MCF 10A (cell line): ENCODE measurements around the gene C19orf81. TPM values are rescaled to one million over a fixed set of nuclear protein-coding genes. Genes with fewer than 3 reads are reported as not detected.

ENCODE experiments used
- Bru-seq: library from RNA; stranded (reverse); fragments of 400-500 nt; gene quantifications from one replicate; lab custom pipeline; 2021; lab: Mats Ljungman, UMichigan
- BruChase-seq, 2 experiments: library from RNA; stranded (reverse); fragments of 400-500 nt; gene quantifications; one replicate each; lab custom pipeline; 2021; lab: Mats Ljungman, UMichigan
- BruUV-seq: library from RNA; stranded (reverse); fragments of 400-500 nt; replicated peaks from 2 replicates; lab custom pipeline; 2021; lab: Mats Ljungman, UMichigan
- CTCF ChIA-PET: fragments of 300-600 bp; sonication (Branson Sonifier 250); formaldehyde crosslinking; extraction: SDS; loops from one replicate; lab custom pipeline; 2021; ENCODE audit warnings: antibody characterized with exemption, inconsistent platforms; lab: Yijun Ruan, JAX
- POLR2A ChIA-PET: fragments of 300-600, 350-650 bp; sonication (Branson Sonifier 250); formaldehyde crosslinking; extraction: SDS; loops from one replicate; lab custom pipeline; 2020; ENCODE audit warnings: antibody characterized with exemption, inconsistent platforms; lab: Yijun Ruan, JAX
- DNase-seq: peaks from one replicate; pipeline ENCODE4 v3.0.0-alpha.2; 2018; ENCODE audit not compliant: unreplicated experiment
- H3K27ac Mint-ChIP-seq: one replicate; pipeline ENCODE4 v1.8.0; 2022; ENCODE audit warnings: mild to moderate bottlenecking, low read depth, mixed read lengths; ENCODE audit not compliant: unreplicated experiment
- H3K27me3 Mint-ChIP-seq: one replicate; pipeline ENCODE4 v1.8.0; 2022; ENCODE audit warnings: mixed read lengths; ENCODE audit not compliant: insufficient read depth, unreplicated experiment
- H3K36me3 Mint-ChIP-seq: one replicate; pipeline ENCODE4 v1.8.0; 2022; ENCODE audit warnings: mild to moderate bottlenecking, moderate library complexity, mixed read lengths; ENCODE audit not compliant: insufficient read depth, unreplicated experiment
- H3K4me1 Mint-ChIP-seq: one replicate; pipeline ENCODE4 v1.8.0; 2022; ENCODE audit warnings: mixed read lengths; ENCODE audit not compliant: insufficient read depth, unreplicated experiment
- H3K4me3 Mint-ChIP-seq: one replicate; pipeline ENCODE4 v1.8.0; 2022; ENCODE audit warnings: mild to moderate bottlenecking, moderate library complexity, mixed read lengths; ENCODE audit not compliant: unreplicated experiment
- H3K9me3 Mint-ChIP-seq: one replicate; pipeline ENCODE4 v1.8.0; 2022; ENCODE audit warnings: mixed read lengths; ENCODE audit not compliant: unreplicated experiment
- intact Hi-C: fragments of 100-400 bp; cut with micrococcal nuclease; formaldehyde crosslinking; loops from 2 replicates; pipeline ENCODE4 v1.14.1; 2022
- long read RNA-seq: library from polyadenylated mRNA; stranded (forward); transcript quantifications from one replicate; pipeline ENCODE4 v2.0.0, GENCODE V29; 2022
- total RNA-seq: library from RNA; stranded (reverse); gene quantifications from 2 replicates; pipeline ENCODE4 v1.2.3, GENCODE V29; 2022
- TF ChIP-seq, protein P1 (sequence below): fragments of 200-600 bp; IDR thresholded peaks from one replicate; pipeline ENCODE4 v1.8.0; 2022; ENCODE audit warnings: antibody characterized with exemption, mild to moderate bottlenecking; ENCODE audit not compliant: unreplicated experiment

The C19orf81 gene
- total RNA-seq (not detected in 2 replicates), Bru-seq, nascent RNA (not detected), BruChase-seq, experiment 1, labeled RNA remaining after a 6-hour chase (not detected), BruChase-seq, experiment 2, labeled RNA remaining after a 2-hour chase (not detected)
- long read RNA-seq, partial matches to known transcripts: 0 of 1 reads
- long read RNA-seq, other reads (novel, unspliced or antisense): 1 of 1 reads

DNA sequence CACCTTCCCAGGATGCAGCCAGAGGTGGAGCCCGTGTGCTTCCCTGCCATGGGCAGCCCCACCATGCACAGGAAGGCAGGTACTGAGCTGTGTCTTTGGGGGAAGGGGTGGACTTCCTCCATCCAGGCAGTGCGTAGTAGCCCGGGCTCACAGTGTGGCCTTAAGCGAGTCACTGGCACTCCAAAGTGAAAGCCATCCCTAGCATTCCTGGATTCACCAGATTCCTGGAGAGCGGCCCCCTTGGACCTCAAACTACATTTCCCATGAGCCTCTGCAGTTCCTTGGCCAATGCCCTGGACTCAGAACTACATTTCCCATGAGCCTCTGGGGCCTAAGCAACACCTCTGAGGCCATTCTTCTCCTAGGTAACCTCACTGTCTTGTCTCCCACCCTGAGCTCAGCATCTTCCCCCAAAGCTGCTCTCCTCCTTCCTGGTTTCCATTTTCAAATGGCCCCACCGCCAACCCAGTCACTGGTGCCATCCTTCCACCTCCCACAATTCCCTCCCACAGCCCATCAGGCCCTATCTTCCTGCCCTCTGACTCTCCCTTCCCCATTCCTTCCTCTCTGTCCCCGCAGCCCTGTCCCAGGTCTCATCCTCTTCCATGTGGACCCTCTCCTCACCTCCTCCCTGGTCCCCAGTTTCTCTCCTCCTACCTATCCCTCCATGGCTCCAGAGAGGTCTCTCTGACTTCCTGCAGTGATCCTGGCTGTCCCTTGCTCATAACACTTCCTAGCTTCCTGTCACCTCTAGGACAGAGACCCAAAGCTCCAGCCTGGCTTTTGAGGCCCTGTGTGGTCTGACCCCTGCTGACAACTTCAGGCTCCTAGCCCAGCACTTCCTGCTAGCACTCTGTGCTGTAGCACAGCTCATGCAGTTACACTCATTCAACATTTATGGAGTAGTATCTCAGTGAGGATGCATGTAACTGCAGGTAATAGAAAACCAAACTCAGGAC, at the start of gene C19orf81:
Gene C19orf81, plus strand, starts transcription at position 13 of the 959 bp plus-strand sequence. Its CDS starts 0 bp downstream, at position 13.
- POLR2A ChIA-PET: no interaction called here
- no peaks in the 10 kb centered on the region for H3K4me1 Mint-ChIP-seq
- H3K9me3 Mint-ChIP-seq: peaks cover 14% of the 10 kb centered on the region
- H3K27me3 Mint-ChIP-seq: peaks cover 12% of the 10 kb centered on the region
- intact Hi-C loops: no loop called here
- TF ChIP-seq, protein P1, sequence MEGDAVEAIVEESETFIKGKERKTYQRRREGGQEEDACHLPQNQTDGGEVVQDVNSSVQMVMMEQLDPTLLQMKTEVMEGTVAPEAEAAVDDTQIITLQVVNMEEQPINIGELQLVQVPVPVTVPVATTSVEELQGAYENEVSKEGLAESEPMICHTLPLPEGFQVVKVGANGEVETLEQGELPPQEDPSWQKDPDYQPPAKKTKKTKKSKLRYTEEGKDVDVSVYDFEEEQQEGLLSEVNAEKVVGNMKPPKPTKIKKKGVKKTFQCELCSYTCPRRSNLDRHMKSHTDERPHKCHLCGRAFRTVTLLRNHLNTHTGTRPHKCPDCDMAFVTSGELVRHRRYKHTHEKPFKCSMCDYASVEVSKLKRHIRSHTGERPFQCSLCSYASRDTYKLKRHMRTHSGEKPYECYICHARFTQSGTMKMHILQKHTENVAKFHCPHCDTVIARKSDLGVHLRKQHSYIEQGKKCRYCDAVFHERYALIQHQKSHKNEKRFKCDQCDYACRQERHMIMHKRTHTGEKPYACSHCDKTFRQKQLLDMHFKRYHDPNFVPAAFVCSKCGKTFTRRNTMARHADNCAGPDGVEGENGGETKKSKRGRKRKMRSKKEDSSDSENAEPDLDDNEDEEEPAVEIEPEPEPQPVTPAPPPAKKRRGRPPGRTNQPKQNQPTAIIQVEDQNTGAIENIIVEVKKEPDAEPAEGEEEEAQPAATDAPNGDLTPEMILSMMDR: no peak
- no peak within 1 kb of the TSS for H3K27ac Mint-ChIP-seq
- BruUV-seq: no TSS peak
- H3K4me3 Mint-ChIP-seq: no peak within 1 kb of the TSS
- CTCF ChIA-PET: no interaction called here
- H3K36me3 Mint-ChIP-seq: no peaks in the 10 kb centered on the region
- DNase-seq: peak; percentile 11

DNA sequence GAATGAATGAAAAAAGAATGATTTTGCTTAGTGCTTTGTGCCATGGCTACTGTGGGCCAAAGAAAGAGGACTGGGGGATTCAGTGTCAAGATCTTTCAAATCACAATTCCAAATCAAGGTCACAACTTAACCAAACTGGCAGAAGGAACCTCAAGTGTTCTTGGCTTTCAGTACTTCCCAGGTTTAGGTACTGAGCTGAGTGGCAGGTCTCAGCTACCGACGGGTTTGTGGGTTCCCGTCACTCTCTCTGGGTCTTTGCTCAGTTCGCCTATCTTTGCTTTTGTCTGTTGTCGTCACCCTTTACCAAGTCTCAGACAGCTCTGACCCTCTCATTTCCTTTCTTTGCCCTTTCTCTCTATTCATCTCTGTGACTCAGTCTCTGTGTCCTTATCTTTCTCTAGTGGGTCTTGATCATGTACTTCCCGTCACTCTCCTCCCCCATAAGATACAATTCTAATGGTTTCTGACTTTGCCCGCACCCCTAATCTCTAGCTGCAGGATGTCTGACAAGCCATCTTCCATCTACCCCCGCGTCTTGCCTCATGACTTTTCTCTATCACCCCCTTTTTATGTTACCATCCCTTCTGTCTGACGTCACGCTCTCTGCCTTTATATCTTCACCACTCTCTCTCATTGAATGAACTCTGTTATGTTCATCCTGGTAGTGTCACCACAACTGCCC, 47.7 kb upstream of the C19orf81 start:
- CTCF ChIA-PET: no interaction called here
- intact Hi-C loops: no loop called here
- Mint-ChIP-seq H3K4me3 (no peak overlapping the region), H3K27ac (no peak overlapping the region), H3K27me3 (peaks cover 13% of the 10 kb centered on the region), H3K36me3 (no peaks in the 10 kb centered on the region), H3K4me1 (no peaks in the 10 kb centered on the region), H3K9me3 (peaks cover 27% of the 10 kb centered on the region)
- TF ChIP-seq, protein P1: no peak
- no TSS peak for BruUV-seq
- POLR2A ChIA-PET: no interaction called here
- DNase-seq: no peak

DNA sequence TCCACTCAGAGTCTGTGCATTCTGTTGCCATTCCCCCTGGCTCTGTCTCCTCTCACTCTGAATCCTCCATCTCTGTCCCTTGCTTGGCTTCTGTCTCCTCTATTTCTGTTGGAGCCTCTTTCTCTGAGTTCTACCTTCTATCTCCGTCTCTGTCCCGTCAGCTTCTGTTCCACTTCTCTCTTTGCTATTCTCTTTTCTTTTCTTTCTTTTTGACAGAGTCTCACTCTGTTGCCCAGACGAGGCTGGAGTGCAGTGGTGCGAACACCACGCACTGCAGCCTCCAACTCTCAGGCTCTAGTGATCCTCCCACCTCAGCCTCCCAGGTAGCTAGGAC, 47.2 kb upstream of the C19orf81 start:
- intact Hi-C loops: no loop called here
- no TSS peak for BruUV-seq
- Mint-ChIP-seq H3K27ac (no peak overlapping the region), H3K36me3 (no peaks in the 10 kb centered on the region), H3K4me3 (no peak overlapping the region), H3K27me3 (peaks cover 13% of the 10 kb centered on the region), H3K4me1 (no peaks in the 10 kb centered on the region), H3K9me3 (peaks cover 29% of the 10 kb centered on the region)
- TF ChIP-seq, protein P1: no peak
- CTCF ChIA-PET: no interaction called here
- POLR2A ChIA-PET: no interaction called here
- no peak for DNase-seq

DNA sequence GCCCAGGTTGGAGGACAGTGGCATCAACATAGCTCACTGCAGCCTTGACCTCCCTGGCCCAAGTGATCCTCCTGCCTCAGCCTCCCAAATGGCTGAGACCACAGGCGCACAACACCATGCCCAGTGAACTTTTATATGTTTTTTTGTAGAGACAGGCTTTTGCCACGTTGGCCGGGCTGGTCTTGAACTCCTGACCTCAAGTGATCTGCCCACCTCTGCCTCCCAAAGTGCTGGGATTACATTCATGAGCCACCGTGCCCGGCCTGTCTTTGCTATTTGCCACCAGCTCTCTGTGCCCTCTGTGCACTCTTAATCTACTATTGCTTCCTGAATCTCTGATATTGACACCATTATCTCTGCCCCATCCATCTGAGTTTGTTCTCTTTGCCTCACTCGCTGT, 46.7 kb upstream of the C19orf81 start:
- intact Hi-C loops: no loop called here
- CTCF ChIA-PET: no interaction called here
- BruUV-seq: no TSS peak
- no peaks in the 10 kb centered on the region for H3K4me1 Mint-ChIP-seq
- no peak overlapping the region for H3K4me3 Mint-ChIP-seq
- H3K27ac Mint-ChIP-seq: no peak overlapping the region
- TF ChIP-seq, protein P1: no peak
- POLR2A ChIA-PET: no interaction called here
- H3K27me3 Mint-ChIP-seq: peaks cover 13% of the 10 kb centered on the region
- H3K36me3 Mint-ChIP-seq: no peaks in the 10 kb centered on the region
- DNase-seq: no peak
- peaks cover 34% of the 10 kb centered on the region for H3K9me3 Mint-ChIP-seq
